OCI-LY3 (cell line): ENCODE measurements around the gene STK32B.

Experiments
- EZH2phosphoT487 ChIP-seq: fragments of 200-600 bp; shearing (Covaris generic); IDR thresholded peaks from 2 replicates; pipeline ENCODE4 v1.6.1; 2018; ENCODE audit warnings: antibody characterized with exemption, mixed run types, low read depth
- TF ChIP-seq, protein P1 (sequence below): fragments of 200-600, 300-600 bp; sonication (generic); IDR thresholded peaks from 2 replicates; pipeline ENCODE4 v1.5.1; 2014; ENCODE audit warnings: antibody characterized with exemption, low read length, low read depth

DNA sequence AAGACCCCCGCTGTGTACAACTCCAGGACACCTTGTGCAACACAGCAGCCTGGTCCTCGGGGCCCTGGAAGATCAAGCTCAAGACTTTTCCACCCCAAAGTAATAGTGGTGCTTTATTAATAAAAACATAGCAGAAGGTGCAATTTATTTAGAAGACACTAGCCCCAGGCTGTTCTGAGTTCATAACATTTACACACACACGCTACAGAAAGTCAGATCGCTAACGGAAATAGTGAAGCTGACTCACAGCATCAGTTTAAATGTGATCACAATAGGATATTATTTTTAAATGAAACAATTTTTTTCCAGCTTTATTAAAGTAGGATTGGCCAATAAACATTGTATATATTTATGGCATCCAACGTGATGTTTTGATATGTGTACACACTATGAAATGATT lies 141.0 kb downstream of the STK32B start:
- TF ChIP-seq, protein P1, sequence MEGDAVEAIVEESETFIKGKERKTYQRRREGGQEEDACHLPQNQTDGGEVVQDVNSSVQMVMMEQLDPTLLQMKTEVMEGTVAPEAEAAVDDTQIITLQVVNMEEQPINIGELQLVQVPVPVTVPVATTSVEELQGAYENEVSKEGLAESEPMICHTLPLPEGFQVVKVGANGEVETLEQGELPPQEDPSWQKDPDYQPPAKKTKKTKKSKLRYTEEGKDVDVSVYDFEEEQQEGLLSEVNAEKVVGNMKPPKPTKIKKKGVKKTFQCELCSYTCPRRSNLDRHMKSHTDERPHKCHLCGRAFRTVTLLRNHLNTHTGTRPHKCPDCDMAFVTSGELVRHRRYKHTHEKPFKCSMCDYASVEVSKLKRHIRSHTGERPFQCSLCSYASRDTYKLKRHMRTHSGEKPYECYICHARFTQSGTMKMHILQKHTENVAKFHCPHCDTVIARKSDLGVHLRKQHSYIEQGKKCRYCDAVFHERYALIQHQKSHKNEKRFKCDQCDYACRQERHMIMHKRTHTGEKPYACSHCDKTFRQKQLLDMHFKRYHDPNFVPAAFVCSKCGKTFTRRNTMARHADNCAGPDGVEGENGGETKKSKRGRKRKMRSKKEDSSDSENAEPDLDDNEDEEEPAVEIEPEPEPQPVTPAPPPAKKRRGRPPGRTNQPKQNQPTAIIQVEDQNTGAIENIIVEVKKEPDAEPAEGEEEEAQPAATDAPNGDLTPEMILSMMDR, result no peak
- TF ChIP-seq EZH2phosphoT487, result no peak
